Panc1 (cell line): Measurements from ENCODE around the gene SLC6A6. TPM values are rescaled to one million over a fixed set of nuclear protein-coding genes. Genes with fewer than 3 reads are reported as not detected.

ENCODE experiments used
- ATAC-seq: fragments of 200-7000 bp; cut with Tn5 transposase; 2 replicates; pipeline ENCODE4 v1.9.1; 2020; ENCODE audit warnings: mild to moderate bottlenecking, moderate library complexity
- BruUV-seq: library from RNA; stranded (reverse); fragments of 400-500 nt; replicated peaks from 2 replicates; lab custom pipeline; 2021; lab: Mats Ljungman, UMichigan
- CTCF ChIA-PET: fragments of 300-600 bp; sonication (Branson Sonifier 250); formaldehyde crosslinking; loops from one replicate; lab custom pipeline; 2022; ENCODE audit warnings: antibody characterized with exemption; lab: Charles Lee
- POLR2A ChIA-PET: fragments of 300-600 bp; sonication (Branson Sonifier 250); formaldehyde crosslinking; loops from one replicate; lab custom pipeline; 2022; ENCODE audit warnings: antibody characterized with exemption; lab: Charles Lee
- DNase-seq: peaks from one replicate; pipeline ENCODE4 v3.0.0-alpha.2; 2010; ENCODE audit warnings: low read depth, low spot score
- H3K27ac ChIP-seq: 2 replicates; pipeline ENCODE4 v1.5.1; 2011; ENCODE audit warnings: mild to moderate bottlenecking, low read length, inconsistent platforms
- H3K27me3 ChIP-seq: fragments of 200-500 bp; sonication (Bioruptor generic); 2 replicates; pipeline ENCODE4 v1.6.0; 2014; ENCODE audit warnings: low read length, inconsistent platforms; ENCODE audit not compliant: control insufficient read depth, insufficient read depth
- H3K36me3 ChIP-seq: fragments of 200-500 bp; sonication (Bioruptor generic); 2 replicates; pipeline ENCODE4 v1.5.1; 2014; ENCODE audit warnings: inconsistent platforms, mild to moderate bottlenecking, low read length, moderate library complexity; ENCODE audit not compliant: control insufficient read depth, insufficient read depth
- H3K4me1 ChIP-seq: 2 replicates; pipeline ENCODE4 v1.5.1; 2011; ENCODE audit warnings: inconsistent platforms, mild to moderate bottlenecking, low read length, moderate library complexity; ENCODE audit not compliant: control insufficient read depth, insufficient read depth
- H3K4me3 ChIP-seq, 2 experiments: 2 replicates each; pipeline ENCODE4 v1.5.1; 2011 to 2012; ENCODE audit warnings: low read depth in 2 of 2, low read length in 2 of 2, mild to moderate bottlenecking in 2 of 2, inconsistent platforms in 1 of 2, moderate library complexity in 1 of 2
- H3K9me3 ChIP-seq: fragments of 200-500 bp; sonication (Bioruptor generic); 2 replicates; pipeline ENCODE4 v1.5.1; 2014; ENCODE audit warnings: low read depth, mild to moderate bottlenecking, inconsistent platforms, low read length, moderate library complexity; ENCODE audit not compliant: control insufficient read depth, insufficient read depth
- POLR2AphosphoS5 ChIP-seq: IDR thresholded peaks from 2 replicates; pipeline ENCODE4 v1.6.1; 2012; ENCODE audit warnings: mild to moderate bottlenecking, low read depth, low read length, moderate library complexity
- SIN3A ChIP-seq: IDR thresholded peaks from 2 replicates; pipeline ENCODE4 v1.6.1; 2012; ENCODE audit warnings: low read depth, mild to moderate bottlenecking, low read length, moderate library complexity, borderline replicate concordance; ENCODE audit not compliant: insufficient read depth
- TCF7L2 ChIP-seq: IDR thresholded peaks from 2 replicates; pipeline ENCODE4 v1.6.1; 2011; ENCODE audit warnings: mild to moderate bottlenecking, low read depth, low read length, inconsistent platforms
- in situ Hi-C: cut with HindIII; loops from 2 replicates; pipeline ENCODE4 v1.10.0; 2016; ENCODE audit warnings: low sequenced_read_pairs, low pct_unique_long_range_greater_than_20kb
- intact Hi-C: fragments of 100-400 bp; cut with micrococcal nuclease; formaldehyde crosslinking; loops from one replicate; pipeline ENCODE4 v1.10.0; 2022; ENCODE audit not compliant: unreplicated experiment
- total RNA-seq: library from RNA; stranded (reverse); gene quantifications from one replicate; pipeline ENCODE4 v1.2.1, GENCODE V29; 2021; ENCODE audit not compliant: unreplicated experiment
- TF ChIP-seq, protein P1 (sequence below), 2 experiments: IDR thresholded peaks; 2 replicates each; pipeline ENCODE4 v1.6.1; 2011 to 2012; ENCODE audit warnings: low read depth in 2 of 2, control low read depth in 1 of 2, low read length in 1 of 2, mild to moderate bottlenecking in 1 of 2, moderate library complexity in 1 of 2; ENCODE audit not compliant: insufficient read depth in 1 of 2
- TF ChIP-seq, protein P2 (sequence below): fragments of 450-650 bp; IDR thresholded peaks from 2 replicates; pipeline ENCODE4 v1.5.1; 2017; ENCODE audit warnings: mild to moderate bottlenecking

The SLC6A6 gene
- total RNA-seq, 1 experiment from 2014 or later: 61.0 TPM

GRCh38 chr3:14497321-14497720 is 94.9 kb downstream of the SLC6A6 start:
- Histone ChIP-seq H3K9me3 (no peaks in the 10 kb centered on the region), H3K4me3 (no peak overlapping the region), H3K36me3 (no peaks in the 10 kb centered on the region), H3K27me3 (no peaks in the 10 kb centered on the region), H3K27ac (no peak overlapping the region), H3K4me1 (no peaks in the 10 kb centered on the region)
- BruUV-seq: no TSS peak
- in situ Hi-C loops (no loop called here), intact Hi-C loops (no loop called here)
- TF ChIP-seq, protein P1, sequence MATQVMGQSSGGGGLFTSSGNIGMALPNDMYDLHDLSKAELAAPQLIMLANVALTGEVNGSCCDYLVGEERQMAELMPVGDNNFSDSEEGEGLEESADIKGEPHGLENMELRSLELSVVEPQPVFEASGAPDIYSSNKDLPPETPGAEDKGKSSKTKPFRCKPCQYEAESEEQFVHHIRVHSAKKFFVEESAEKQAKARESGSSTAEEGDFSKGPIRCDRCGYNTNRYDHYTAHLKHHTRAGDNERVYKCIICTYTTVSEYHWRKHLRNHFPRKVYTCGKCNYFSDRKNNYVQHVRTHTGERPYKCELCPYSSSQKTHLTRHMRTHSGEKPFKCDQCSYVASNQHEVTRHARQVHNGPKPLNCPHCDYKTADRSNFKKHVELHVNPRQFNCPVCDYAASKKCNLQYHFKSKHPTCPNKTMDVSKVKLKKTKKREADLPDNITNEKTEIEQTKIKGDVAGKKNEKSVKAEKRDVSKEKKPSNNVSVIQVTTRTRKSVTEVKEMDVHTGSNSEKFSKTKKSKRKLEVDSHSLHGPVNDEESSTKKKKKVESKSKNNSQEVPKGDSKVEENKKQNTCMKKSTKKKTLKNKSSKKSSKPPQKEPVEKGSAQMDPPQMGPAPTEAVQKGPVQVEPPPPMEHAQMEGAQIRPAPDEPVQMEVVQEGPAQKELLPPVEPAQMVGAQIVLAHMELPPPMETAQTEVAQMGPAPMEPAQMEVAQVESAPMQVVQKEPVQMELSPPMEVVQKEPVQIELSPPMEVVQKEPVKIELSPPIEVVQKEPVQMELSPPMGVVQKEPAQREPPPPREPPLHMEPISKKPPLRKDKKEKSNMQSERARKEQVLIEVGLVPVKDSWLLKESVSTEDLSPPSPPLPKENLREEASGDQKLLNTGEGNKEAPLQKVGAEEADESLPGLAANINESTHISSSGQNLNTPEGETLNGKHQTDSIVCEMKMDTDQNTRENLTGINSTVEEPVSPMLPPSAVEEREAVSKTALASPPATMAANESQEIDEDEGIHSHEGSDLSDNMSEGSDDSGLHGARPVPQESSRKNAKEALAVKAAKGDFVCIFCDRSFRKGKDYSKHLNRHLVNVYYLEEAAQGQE (IDR thresholded peaks at IDR 0.05; ENCODE audit: insufficient read depth in 1 of 2, low read depth in 2 of 2, low read length in 1 of 2): no peak
- TF ChIP-seq POLR2AphosphoS5 (no peak), TCF7L2 (no peak), SIN3A (no peak)
- TF ChIP-seq, protein P2, sequence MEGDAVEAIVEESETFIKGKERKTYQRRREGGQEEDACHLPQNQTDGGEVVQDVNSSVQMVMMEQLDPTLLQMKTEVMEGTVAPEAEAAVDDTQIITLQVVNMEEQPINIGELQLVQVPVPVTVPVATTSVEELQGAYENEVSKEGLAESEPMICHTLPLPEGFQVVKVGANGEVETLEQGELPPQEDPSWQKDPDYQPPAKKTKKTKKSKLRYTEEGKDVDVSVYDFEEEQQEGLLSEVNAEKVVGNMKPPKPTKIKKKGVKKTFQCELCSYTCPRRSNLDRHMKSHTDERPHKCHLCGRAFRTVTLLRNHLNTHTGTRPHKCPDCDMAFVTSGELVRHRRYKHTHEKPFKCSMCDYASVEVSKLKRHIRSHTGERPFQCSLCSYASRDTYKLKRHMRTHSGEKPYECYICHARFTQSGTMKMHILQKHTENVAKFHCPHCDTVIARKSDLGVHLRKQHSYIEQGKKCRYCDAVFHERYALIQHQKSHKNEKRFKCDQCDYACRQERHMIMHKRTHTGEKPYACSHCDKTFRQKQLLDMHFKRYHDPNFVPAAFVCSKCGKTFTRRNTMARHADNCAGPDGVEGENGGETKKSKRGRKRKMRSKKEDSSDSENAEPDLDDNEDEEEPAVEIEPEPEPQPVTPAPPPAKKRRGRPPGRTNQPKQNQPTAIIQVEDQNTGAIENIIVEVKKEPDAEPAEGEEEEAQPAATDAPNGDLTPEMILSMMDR: no peak; the same call in 1 of the 2 replicates
- POLR2A ChIA-PET: no interaction called here
- DNase-seq: no peak
- ATAC-seq: no peak
- CTCF ChIA-PET: interaction anchor here (0.7 kb wide), 1 partner anchor 10 kb away, joined by 11 read pairs; no protein-coding TSS in a partner anchor

- intact Hi-C loops: no loop called here
- H3K36me3 ChIP-seq: no peaks in the 10 kb centered on the region
- no peak overlapping the region for H3K4me3 ChIP-seq
- no peaks in the 10 kb centered on the region for H3K27me3 ChIP-seq
- no TSS peak for BruUV-seq
- no peak for DNase-seq
- ChIA-PET CTCF (no interaction called here), POLR2A (no interaction called here)
- no peaks in the 10 kb centered on the region for H3K9me3 ChIP-seq
- in situ Hi-C loops: no loop called here
- no peaks in the 10 kb centered on the region for H3K4me1 ChIP-seq
- TF ChIP-seq, protein P1 (IDR thresholded peaks at IDR 0.05; ENCODE audit: insufficient read depth in 1 of 2, low read depth in 2 of 2, low read length in 1 of 2): no peak
- TF ChIP-seq POLR2AphosphoS5: no peak
- no peak for TF ChIP-seq TCF7L2
- no peak for TF ChIP-seq SIN3A
- TF ChIP-seq, protein P2: no peak
- no peak for ATAC-seq
- H3K27ac ChIP-seq: no peak overlapping the region
Measured at GRCh38 chr3:14502472-14502871, 100.1 kb downstream of the SLC6A6 start.
